Fibroblast of lung (primary cell): ENCODE results near the gene KCNMA1. TPM values are rescaled to one million over a fixed set of nuclear protein-coding genes. Genes with fewer than 3 reads are reported as not detected.

Source experiments
- DNase-seq, 2 donors: peaks; one replicate each; pipeline versions ENCODE4 v3.0.0 to v3.0.0-alpha.2; 2010; ENCODE audit warnings: low read depth in 2 of 2
- H2AFZ ChIP-seq: 2 replicates; pipeline ENCODE4 v1.5.1; 2012; ENCODE audit warnings: low read length, control low read depth, inconsistent platforms
- H3K27ac ChIP-seq: 2 replicates; pipeline ENCODE4 v1.5.1; 2011; ENCODE audit warnings: low read length, control low read depth; ENCODE audit not compliant: insufficient read depth
- H3K27me3 ChIP-seq: 2 replicates; pipeline ENCODE4 v1.5.1; 2011; ENCODE audit warnings: mild to moderate bottlenecking, low read length; ENCODE audit not compliant: control insufficient read depth, insufficient read depth
- H3K36me3 ChIP-seq: 2 replicates; pipeline ENCODE4 v1.5.1; 2011; ENCODE audit warnings: low read length; ENCODE audit not compliant: control insufficient read depth, insufficient read depth
- H3K4me1 ChIP-seq: 2 replicates; pipeline ENCODE4 v1.5.1; 2011; ENCODE audit warnings: low read length; ENCODE audit not compliant: control insufficient read depth, insufficient read depth; ENCODE audit errors: extremely low read depth
- H3K4me2 ChIP-seq: 2 replicates; pipeline ENCODE4 v1.5.1; 2011; ENCODE audit warnings: low read length, control low read depth; ENCODE audit not compliant: insufficient read depth; ENCODE audit errors: extremely low read depth
- H3K4me3 ChIP-seq, 4 experiments: fragments of 200-600 bp in 1 of 4; sonication (generic) in 1 of 4; replicated peaks in 1 of 4; 2 replicates each; pipeline ENCODE4 v1.5.1; 2011 to 2016; ENCODE audit warnings: low read length in 4 of 4, low read depth in 3 of 4, mild to moderate bottlenecking in 3 of 4, control low read depth in 2 of 4, inconsistent platforms in 1 of 4, mixed read lengths in 1 of 4; ENCODE audit not compliant: insufficient read depth in 1 of 4; ENCODE audit errors: control extremely low read depth in 1 of 4
- H3K79me2 ChIP-seq: 2 replicates; pipeline ENCODE4 v1.5.1; 2012; ENCODE audit warnings: mild to moderate bottlenecking, low read length, inconsistent platforms; ENCODE audit not compliant: control insufficient read depth, insufficient read depth
- H3K9ac ChIP-seq: 2 replicates; pipeline ENCODE4 v1.5.1; 2011; ENCODE audit warnings: mild to moderate bottlenecking, low read length, control low read depth; ENCODE audit not compliant: insufficient read depth
- H3K9me3 ChIP-seq: 2 replicates; pipeline ENCODE4 v1.5.1; 2012; ENCODE audit warnings: low read depth, low read length; ENCODE audit not compliant: control insufficient read depth, insufficient read depth
- H4K20me1 ChIP-seq: 2 replicates; pipeline ENCODE4 v1.5.1; 2011; ENCODE audit warnings: low read length; ENCODE audit not compliant: control insufficient read depth, insufficient read depth; ENCODE audit errors: extremely low read depth
- CTCF ChIP-seq, 2 donors: IDR thresholded peaks in 1 of 2; conservative IDR thresholded peaks in 1 of 2; 1 replicate in 1 of 2; 2 replicates in 1 of 2; pipeline ENCODE4 v1.5.1; 2011 to 2012; ENCODE audit warnings: low read length in 2 of 2, control low read depth in 1 of 2, inconsistent platforms in 1 of 2, low read depth in 1 of 2, mild to moderate bottlenecking in 1 of 2
- EZH2 ChIP-seq: IDR thresholded peaks from 2 replicates; pipeline ENCODE4 v1.5.1; 2012; ENCODE audit warnings: low read length, control low read depth, mild to moderate bottlenecking; ENCODE audit errors: missing control alignments
- polyA plus RNA-seq, 2 donors: library from polyadenylated mRNA; depleted of rRNA in 1 of 2; stranded (reverse) in 1 of 2; unstranded in 1 of 2; fragments of >200 nt; gene quantifications; 2 replicates each; pipeline ENCODE4 v1.2.1, GENCODE V29; 2011 to 2012; ENCODE audit warnings: missing spikeins in 1 of 2
- total RNA-seq: library from RNA; depleted of rRNA; stranded (reverse); fragments of >200 nt; gene quantifications from 2 replicates; pipeline ENCODE4 v1.2.1, GENCODE V29; 2014

Gene KCNMA1
- total and polyA plus RNA-seq, 2 donors (not counting 1 experiment from before 2014, with no cell fraction given): 31.0 to 138 TPM

- Histone ChIP-seq H3K27me3 (no peaks in the 10 kb centered on the region), H3K79me2 (no peaks in the 10 kb centered on the region), H3K4me3 (no peak overlapping the region), H4K20me1 (no peaks in the 10 kb centered on the region), H3K27ac (no peak overlapping the region), H3K9ac (no peak overlapping the region), H3K9me3 (no peaks in the 10 kb centered on the region), H3K4me1 (peaks cover 11% of the 10 kb centered on the region), H3K36me3 (no peaks in the 10 kb centered on the region), H2AFZ (no peak overlapping the region), H3K4me2 (no peak overlapping the region)
- DNase-seq: no peak
- TF ChIP-seq EZH2 (no peak), CTCF (conservative IDR thresholded peaks at IDR 0.05 in 1 of 2, IDR thresholded peaks at IDR 0.05 in 1 of 2; ENCODE audit: low read depth in 1 of 2, low read length in 2 of 2) (no peak)
These were observed 279.0 kb downstream of the KCNMA1 start for GRCh38 chr10:77358656-77359055.

- Histone ChIP-seq H3K27me3 (no peaks in the 10 kb centered on the region), H3K4me1 (peaks cover 11% of the 10 kb centered on the region), H3K9ac (no peak overlapping the region), H3K4me3 (no peak overlapping the region), H4K20me1 (no peaks in the 10 kb centered on the region), H3K36me3 (no peaks in the 10 kb centered on the region), H3K27ac (peak overlapping the region; percentile 69), H2AFZ (no peak overlapping the region), H3K79me2 (no peaks in the 10 kb centered on the region), H3K9me3 (no peaks in the 10 kb centered on the region), H3K4me2 (peak overlapping the region; percentile 5)
- DNase-seq: peak; percentile 72 to 75
- no peak for TF ChIP-seq EZH2
- no peak for TF ChIP-seq CTCF (conservative IDR thresholded peaks at IDR 0.05 in 1 of 2, IDR thresholded peaks at IDR 0.05 in 1 of 2; ENCODE audit: low read depth in 1 of 2, low read length in 2 of 2)
These were observed 279.8 kb downstream of the KCNMA1 start for GRCh38 chr10:77357611-77358310.

DNA sequence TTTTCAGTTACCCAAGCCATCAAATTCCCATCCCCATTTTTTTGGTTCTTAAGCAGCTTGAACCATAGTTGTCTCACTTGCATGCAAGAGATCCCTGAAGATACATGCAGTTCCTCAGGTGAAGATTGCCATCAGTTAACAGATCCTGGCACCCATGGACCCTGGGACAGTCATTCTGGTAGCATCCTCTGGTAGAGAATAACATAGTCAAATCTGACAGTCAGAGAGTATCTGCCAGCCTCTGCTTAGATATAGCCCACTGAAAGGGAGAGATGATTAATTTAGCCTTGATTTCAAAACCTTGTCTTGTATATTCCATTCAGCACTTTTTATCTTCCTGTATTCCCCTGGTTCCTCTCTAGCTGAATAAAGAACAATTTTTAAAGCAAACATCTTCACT is 280.4 kb downstream of the KCNMA1 start:
- DNase-seq: no peak
- Histone ChIP-seq H2AFZ (no peak overlapping the region), H3K27ac (peak overlapping the region; percentile 69), H3K27me3 (no peaks in the 10 kb centered on the region), H4K20me1 (no peaks in the 10 kb centered on the region), H3K9me3 (no peaks in the 10 kb centered on the region), H3K9ac (no peak overlapping the region), H3K4me2 (no peak overlapping the region), H3K4me1 (peaks cover 13% of the 10 kb centered on the region), H3K4me3 (no peak overlapping the region), H3K36me3 (no peaks in the 10 kb centered on the region), H3K79me2 (no peaks in the 10 kb centered on the region)
- no peak for TF ChIP-seq CTCF (conservative IDR thresholded peaks at IDR 0.05 in 1 of 2, IDR thresholded peaks at IDR 0.05 in 1 of 2; ENCODE audit: low read depth in 1 of 2, low read length in 2 of 2)
